H1 (cell line): ENCODE results near the gene NDRG2. TPM values are rescaled to one million over a fixed set of nuclear protein-coding genes. Genes with fewer than 3 reads are reported as not detected.

Experiments used
- BRCA1 ChIP-seq: IDR thresholded peaks from 2 replicates; pipeline ENCODE4 v1.6.1; 2012; ENCODE audit warnings: low read depth, low read length, improper control_type of control experiment
- CREB1 ChIP-seq: IDR thresholded peaks from 2 replicates; pipeline ENCODE4 v1.6.1; 2012; ENCODE audit warnings: inconsistent platforms
- GTF2F1 ChIP-seq: IDR thresholded peaks from 2 replicates; pipeline ENCODE4 v1.6.1; 2012; ENCODE audit warnings: low read depth, low read length, improper control_type of control experiment, borderline replicate concordance
- HDAC2 ChIP-seq, 2 experiments: fragments of 300-600 bp in 1 of 2; sonication (generic) in 1 of 2; IDR thresholded peaks; 2 replicates each; pipeline ENCODE4 v1.6.1; 2011 to 2012; ENCODE audit warnings: low read depth in 2 of 2, low read length in 2 of 2, mild to moderate bottlenecking in 2 of 2, moderate library complexity in 2 of 2, borderline replicate concordance in 1 of 2, inconsistent platforms in 1 of 2
- HDAC6 ChIP-seq: IDR thresholded peaks from one replicate; pipeline ENCODE4 v1.7.1; 2012; ENCODE audit warnings: low read depth, mild to moderate bottlenecking, inconsistent platforms, low read length, moderate library complexity
- JUND ChIP-seq: IDR thresholded peaks from 2 replicates; pipeline ENCODE4 v1.6.1; 2011; ENCODE audit warnings: mild to moderate bottlenecking, improper control_type of control experiment, low read length
- KDM1A ChIP-seq: fragments of 200-600, 300-600 bp; sonication (generic); IDR thresholded peaks from 2 replicates; pipeline ENCODE4 v1.7.1; 2016; ENCODE audit warnings: mild to moderate bottlenecking, low read length, borderline replicate concordance
- PHF8 ChIP-seq: fragments of 200-600 bp; sonication (generic); conservative IDR thresholded peaks from 2 replicates; pipeline ENCODE4 v1.7.1; 2012; ENCODE audit warnings: low read depth, mild to moderate bottlenecking, inconsistent platforms, low read length, moderate library complexity
- POLR2A ChIP-seq, 2 experiments: IDR thresholded peaks; 1 replicate in 1 of 2; 2 replicates in 1 of 2; pipeline ENCODE4 v1.6.1; 2011; ENCODE audit warnings: low read depth in 2 of 2, low read length in 2 of 2, mild to moderate bottlenecking in 2 of 2; ENCODE audit errors: control extremely low read depth in 1 of 2
- POLR2AphosphoS5 ChIP-seq: IDR thresholded peaks from 2 replicates; pipeline ENCODE4 v1.6.1; 2011; ENCODE audit warnings: low read depth, low read length
- RFX5 ChIP-seq: IDR thresholded peaks from 2 replicates; pipeline ENCODE4 v1.6.1; 2011; ENCODE audit warnings: low read depth, low read length, improper control_type of control experiment, borderline replicate concordance
- RXRA ChIP-seq: IDR thresholded peaks from 2 replicates; pipeline ENCODE4 v1.6.1; 2011; ENCODE audit warnings: low read depth, mild to moderate bottlenecking, low read length, moderate library complexity; ENCODE audit not compliant: insufficient read depth
- SRF ChIP-seq: IDR thresholded peaks from 2 replicates; pipeline ENCODE4 v1.6.1; 2011; ENCODE audit warnings: mild to moderate bottlenecking, low read depth, low read length, moderate library complexity
- TAF7 ChIP-seq: optimal IDR thresholded peaks from 2 replicates; pipeline ENCODE3; 2011; ENCODE audit warnings: low read depth, mild to moderate bottlenecking, inconsistent platforms, low read length, moderate library complexity, borderline replicate concordance
- TBP ChIP-seq: IDR thresholded peaks from 2 replicates; pipeline ENCODE4 v1.6.1; 2011; ENCODE audit warnings: low read depth, low read length, improper control_type of control experiment
- TCF12 ChIP-seq: IDR thresholded peaks from 2 replicates; pipeline ENCODE4 v1.6.1; 2011; ENCODE audit warnings: low read depth, mild to moderate bottlenecking, low read length
- polyA plus RNA-seq, 7 experiments: library from polyadenylated mRNA; depleted of rRNA in 3 of 7; stranded (reverse) in 5 of 7; unstranded in 2 of 7; fragments of >200 nt in 5 of 7; fragments of 200-250 nt in 2 of 7; gene quantifications; 1 replicate in 5 of 7; 2 replicates in 1 of 7; 4 replicates in 1 of 7; pipeline versions ENCODE4 v1.2.1 to v1.2.3, GENCODE V29; 2011 to 2013; ENCODE audit warnings: missing spikeins in 2 of 7, mixed read lengths in 2 of 7
- total RNA-seq: library from RNA; stranded (reverse); fragmentation: NEBNext Ultra II Directional; extraction: Animal tissue kit (Norgen Biotek cat#: 25700); gene quantifications from 2 replicates; pipeline ENCODE4 v1.2.1, GENCODE V29; 2021
- TF ChIP-seq, protein P1 (sequence below): IDR thresholded peaks from 2 replicates; pipeline ENCODE4 v1.6.1; 2012; ENCODE audit warnings: inconsistent platforms

NDRG2 gene
- total and polyA plus RNA-seq, 2 of the 8 experiments (the other 6 are each of a cell fraction or from before 2014, with no cell fraction given) = 29.9 to 48.6 TPM

- TF ChIP-seq PHF8 = peak; percentile 73
- TF ChIP-seq HDAC2 (IDR thresholded peaks at IDR 0.05; ENCODE audit: borderline replicate concordance in 1 of 2, low read depth in 2 of 2, low read length in 2 of 2) = peak in 1 of 2 experiments; percentile 86; a peak in 2 of 4 replicates
- no peak for TF ChIP-seq SRF
- TF ChIP-seq HDAC6 = no peak
- TF ChIP-seq TBP = peak; percentile 18; the same call in 1 of the 2 replicates
- TF ChIP-seq POLR2A (IDR thresholded peaks at IDR 0.05; ENCODE audit: control extremely low read depth in 1 of 2, low read depth in 2 of 2, low read length in 2 of 2) = peak in 1 of 2 experiments; percentile 83; a peak in 2 of 3 replicates
- peak; percentile 43; the same call in 1 of the 2 replicates for TF ChIP-seq KDM1A
- TF ChIP-seq TAF7 = no peak
- TF ChIP-seq BRCA1 = no peak
- TF ChIP-seq TCF12 = no peak
- TF ChIP-seq POLR2AphosphoS5 = peak; percentile 33; the same call in 1 of the 2 replicates
- TF ChIP-seq RXRA = no peak
- TF ChIP-seq, protein P1, sequence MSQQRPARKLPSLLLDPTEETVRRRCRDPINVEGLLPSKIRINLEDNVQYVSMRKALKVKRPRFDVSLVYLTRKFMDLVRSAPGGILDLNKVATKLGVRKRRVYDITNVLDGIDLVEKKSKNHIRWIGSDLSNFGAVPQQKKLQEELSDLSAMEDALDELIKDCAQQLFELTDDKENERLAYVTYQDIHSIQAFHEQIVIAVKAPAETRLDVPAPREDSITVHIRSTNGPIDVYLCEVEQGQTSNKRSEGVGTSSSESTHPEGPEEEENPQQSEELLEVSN = peak; percentile 46
- no peak for TF ChIP-seq JUND
- TF ChIP-seq GTF2F1 = 0 out of 2 replicates have a peak, but pooled peaks have one; percentile 5
- TF ChIP-seq RFX5 = no peak
- 0 out of 2 replicates have a peak, but pooled peaks have one; percentile 56 for TF ChIP-seq CREB1
Observed at GRCh38 chr14:20989787-20990600, 34.9 kb downstream of the NDRG2 start, which contains the start of gene METTL17 (continued).
